Tibial nerve (tissue), 4 donors: ENCODE results near the gene SMYD3.

Experiments
- EP300 ChIP-seq, 2 donors: sonication (generic); formaldehyde crosslinking; IDR thresholded peaks; one replicate each; pipeline ENCODE4 v1.6.1; 2017; ENCODE audit warnings: antibody characterized with exemption in 2 of 2, mild to moderate bottlenecking in 1 of 2
- POLR2A ChIP-seq, 2 donors: fragments of 450-650 bp; IDR thresholded peaks; one replicate each; pipeline ENCODE4 v1.6.1; 2017; ENCODE audit warnings: antibody characterized with exemption in 2 of 2, mild to moderate bottlenecking in 2 of 2, moderate library complexity in 2 of 2
- TF ChIP-seq, protein P1 (sequence below), 5 experiments: fragments of 200-600 bp in 3 of 5; fragments of 450-650 bp in 2 of 5; sonication (generic) in 3 of 5; IDR thresholded peaks; one replicate each; pipeline ENCODE4 v1.5.1; 2016 to 2019; ENCODE audit warnings: antibody characterized with exemption in 5 of 5, mild to moderate bottlenecking in 3 of 5, moderate library complexity in 2 of 5

DNA sequence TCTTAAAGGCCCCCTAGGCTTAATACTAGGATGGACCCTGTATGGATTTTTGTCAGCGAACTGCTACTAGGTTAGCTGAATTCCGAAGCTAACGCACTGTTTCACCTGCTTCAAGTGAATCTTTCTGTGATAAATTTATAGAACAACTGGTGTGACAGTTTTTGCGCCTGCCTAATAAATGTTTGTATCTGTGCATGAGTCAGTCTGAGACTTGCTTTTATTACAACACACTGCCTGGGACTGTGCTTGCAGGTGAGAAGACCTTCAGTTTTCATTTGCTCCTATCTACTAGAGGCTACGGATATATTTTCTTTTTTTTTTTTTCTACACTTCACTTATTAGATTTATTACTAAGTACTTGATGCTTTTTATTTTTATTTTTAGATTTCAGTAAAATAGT is 420.9 kb downstream of the SMYD3 start:
- TF ChIP-seq, protein P1, sequence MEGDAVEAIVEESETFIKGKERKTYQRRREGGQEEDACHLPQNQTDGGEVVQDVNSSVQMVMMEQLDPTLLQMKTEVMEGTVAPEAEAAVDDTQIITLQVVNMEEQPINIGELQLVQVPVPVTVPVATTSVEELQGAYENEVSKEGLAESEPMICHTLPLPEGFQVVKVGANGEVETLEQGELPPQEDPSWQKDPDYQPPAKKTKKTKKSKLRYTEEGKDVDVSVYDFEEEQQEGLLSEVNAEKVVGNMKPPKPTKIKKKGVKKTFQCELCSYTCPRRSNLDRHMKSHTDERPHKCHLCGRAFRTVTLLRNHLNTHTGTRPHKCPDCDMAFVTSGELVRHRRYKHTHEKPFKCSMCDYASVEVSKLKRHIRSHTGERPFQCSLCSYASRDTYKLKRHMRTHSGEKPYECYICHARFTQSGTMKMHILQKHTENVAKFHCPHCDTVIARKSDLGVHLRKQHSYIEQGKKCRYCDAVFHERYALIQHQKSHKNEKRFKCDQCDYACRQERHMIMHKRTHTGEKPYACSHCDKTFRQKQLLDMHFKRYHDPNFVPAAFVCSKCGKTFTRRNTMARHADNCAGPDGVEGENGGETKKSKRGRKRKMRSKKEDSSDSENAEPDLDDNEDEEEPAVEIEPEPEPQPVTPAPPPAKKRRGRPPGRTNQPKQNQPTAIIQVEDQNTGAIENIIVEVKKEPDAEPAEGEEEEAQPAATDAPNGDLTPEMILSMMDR (IDR thresholded peaks at IDR 0.05) = no peak
- no peak for TF ChIP-seq POLR2A (IDR thresholded peaks at IDR 0.05)
- TF ChIP-seq EP300 (IDR thresholded peaks at IDR 0.05) = no peak
